LNCAP (cell line): ENCODE measurements around the gene XXYLT1.

Source experiments
- CTCF ChIP-seq: fragments of 450-650 bp; IDR thresholded peaks from 2 replicates; pipeline ENCODE4 v1.5.1; 2017; ENCODE audit warnings: mild to moderate bottlenecking

Gene XXYLT1

DNA sequence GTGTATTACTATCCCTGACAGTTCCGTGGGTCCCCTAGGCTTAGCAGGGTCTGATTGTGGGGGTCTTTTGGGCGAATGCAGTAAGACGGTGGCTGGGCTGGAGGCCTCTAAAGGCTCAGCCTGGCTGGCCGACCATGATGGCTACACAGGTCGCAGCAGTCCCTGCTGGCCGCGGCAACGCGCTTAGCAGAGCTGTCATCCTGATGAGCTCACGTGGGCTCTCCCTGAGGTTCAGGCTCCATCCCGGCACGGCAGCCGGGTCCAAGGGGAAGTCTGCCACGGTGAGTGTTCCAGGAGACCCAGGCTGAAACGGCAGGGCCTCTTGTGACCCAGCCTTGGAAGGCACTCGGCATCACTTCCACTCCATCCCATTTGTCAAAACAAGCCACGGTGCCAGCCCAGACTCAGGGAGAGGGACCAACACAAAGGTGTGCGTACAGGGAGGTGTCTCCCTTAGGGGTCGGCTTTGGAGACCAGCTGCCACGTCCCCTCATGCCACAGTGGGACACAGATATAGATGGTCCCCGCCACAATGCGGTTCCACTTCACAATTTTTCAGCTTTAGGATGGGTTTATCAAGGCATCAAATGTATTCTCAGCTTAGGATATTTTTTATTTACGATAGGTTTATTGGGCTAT lies 101.8 kb downstream of the XXYLT1 start:
- TF ChIP-seq CTCF, result no peak

- no peak for TF ChIP-seq CTCF
Observed at GRCh38 chr3:195168009-195168762, 102.8 kb downstream of the XXYLT1 start.

- TF ChIP-seq CTCF, result no peak
Observed at GRCh38 chr3:195165790-195166189, 105.2 kb downstream of the XXYLT1 start.

- no peak for TF ChIP-seq CTCF
Observed at GRCh38 chr3:195165265-195165609, 105.7 kb downstream of the XXYLT1 start.

- no peak for TF ChIP-seq CTCF
Observed at GRCh38 chr3:195164573-195165264, 106.2 kb downstream of the XXYLT1 start.

DNA sequence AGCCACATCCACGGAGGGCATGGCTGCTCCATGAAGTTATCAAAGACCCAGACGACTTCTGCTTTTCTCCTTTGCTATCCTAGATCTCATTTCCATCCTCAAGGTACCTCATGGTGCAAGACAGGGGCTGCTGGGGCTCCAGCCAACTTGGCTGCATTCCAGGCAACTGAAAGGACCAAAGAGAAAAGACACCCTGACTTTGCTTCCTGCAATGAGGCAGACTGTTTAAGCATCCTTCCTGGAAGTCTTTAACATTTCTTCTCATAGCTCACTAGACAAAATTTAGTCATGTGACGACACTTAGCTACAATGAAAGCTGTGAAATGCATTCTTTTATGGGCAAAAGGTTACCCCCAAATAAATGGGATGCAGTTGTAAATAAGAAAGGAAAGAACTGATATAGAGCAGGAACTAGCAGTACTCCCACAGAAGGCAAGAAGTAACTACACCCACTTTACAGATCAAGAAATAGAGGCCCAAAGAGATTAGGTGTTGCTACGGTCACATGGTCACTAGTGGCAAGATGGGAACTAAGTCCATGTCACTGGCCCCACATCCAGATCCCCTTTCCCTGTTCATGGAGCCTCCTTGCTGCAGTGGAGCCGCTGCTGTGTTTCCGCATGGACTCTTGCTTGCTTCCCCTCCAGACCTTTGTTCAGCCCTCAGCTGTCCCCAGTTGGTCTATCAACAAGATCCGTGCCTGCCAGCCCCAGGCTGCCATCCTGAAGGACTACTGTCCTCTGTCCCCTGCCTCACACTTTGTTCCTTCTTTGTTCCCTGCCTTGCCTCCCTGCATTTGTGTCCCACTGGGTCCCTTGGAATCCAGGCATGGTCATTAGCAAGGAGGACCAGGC lies 107.0 kb downstream of the XXYLT1 start:
- no peak for TF ChIP-seq CTCF

GRCh38 chr3:195162816-195163215 lies 108.1 kb downstream of the XXYLT1 start:
- no peak for TF ChIP-seq CTCF
